SHP77 (cell line): ENCODE results near the gene CRIP1.

ENCODE experiments used
- DNase-seq, 2 experiments: peaks; one replicate each; lab custom pipeline; 2025; lab: John Stamatoyannopoulos, UW

The CRIP1 gene

GRCh38 chr14:105533391-105533790 is 46.7 kb downstream of the CRIP1 start:
- DNase-seq = no peak

- no peak for DNase-seq
These were observed 47.3 kb downstream of the CRIP1 start for GRCh38 chr14:105533811-105534498.

GRCh38 chr14:105534586-105534985 is 47.9 kb downstream of the CRIP1 start:
- no peak for DNase-seq

GRCh38 chr14:105536051-105536450 is 49.4 kb downstream of the CRIP1 start:
- no peak for DNase-seq

GRCh38 chr14:105536691-105537579 is 50.2 kb downstream of the CRIP1 start:
- peak in 1 of 2 experiments; percentile 33 for DNase-seq

- DNase-seq = no peak
These were observed 51.1 kb downstream of the CRIP1 start for GRCh38 chr14:105537580-105538474.
